ENCODE measurements around the gene PRSS2.
"Not testable (repeated sequence)": the region's sequence is repeated elsewhere in the genome, so short reads cannot be mapped to it uniquely, and the experiment has no call there.

Gene PRSS2

GRCh38 chr7:142770661-142771352 lies at the start of gene PRSS2:
PRSS2 (plus strand) TSS chr7:142770970; CDS start chr7:142770983, 13 bp downstream.
- DNase-seq (ENCODE audit: low read depth, low spot score): no peak

DNA sequence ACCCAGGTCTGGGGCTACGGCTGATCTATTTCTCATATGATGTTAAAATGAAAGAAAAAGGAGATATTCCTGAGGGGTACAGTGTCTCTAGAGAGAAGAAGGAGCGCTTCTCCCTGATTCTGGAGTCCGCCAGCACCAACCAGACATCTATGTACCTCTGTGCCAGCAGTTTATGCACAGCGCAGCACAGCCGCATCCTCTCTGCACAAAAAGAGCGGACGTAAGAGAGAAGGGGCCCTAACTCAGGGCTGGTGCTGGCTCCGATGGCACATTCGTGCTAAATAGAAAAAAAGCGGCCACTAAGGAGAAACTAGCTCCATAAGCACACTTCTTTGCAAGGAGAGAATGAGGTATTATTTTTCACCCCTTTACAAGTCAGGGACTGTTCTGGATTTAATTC lies 49.8 kb upstream of the PRSS2 start:
- no peak for DNase-seq (ENCODE audit: low read depth, low spot score)

GRCh38 chr7:142722248-142722794 lies 48.4 kb upstream of the PRSS2 start:
- DNase-seq (ENCODE audit: low read depth, low spot score): no peak

GRCh38 chr7:142733271-142733670 lies 37.5 kb upstream of the PRSS2 start:
- no peak for DNase-seq (ENCODE audit: low read depth, low spot score)

- DNase-seq (ENCODE audit: low read depth, low spot score): no peak
These were observed 30.8 kb upstream of the PRSS2 start for GRCh38 chr7:142739923-142740492.

- DNase-seq (ENCODE audit: low read depth, low spot score): no peak
These were observed 30.0 kb upstream of the PRSS2 start for GRCh38 chr7:142740786-142741185.

DNA sequence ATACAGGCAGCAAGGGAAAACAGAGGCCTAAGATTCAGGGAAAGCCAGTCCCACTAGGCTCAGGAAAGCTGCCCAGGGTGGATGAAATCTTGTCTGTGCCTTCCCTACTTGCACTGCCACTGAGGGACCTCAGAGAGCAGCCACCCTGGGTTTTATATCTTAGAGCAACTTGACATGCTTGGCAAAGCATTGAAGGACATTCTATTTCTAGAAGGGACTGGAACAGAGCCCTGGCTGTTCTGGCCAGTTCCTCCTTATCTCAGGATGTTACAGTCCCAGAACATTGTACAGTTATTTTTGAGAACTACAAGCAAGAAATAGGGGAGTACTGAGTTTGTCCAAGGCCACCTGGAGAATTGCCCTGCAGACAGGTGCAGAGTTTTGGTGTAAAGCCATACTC lies 28.8 kb upstream of the PRSS2 start:
- not testable (repeated sequence) for DNase-seq (ENCODE audit: low read depth, low spot score)

GRCh38 chr7:142745091-142745635 lies 25.6 kb upstream of the PRSS2 start:
- no peak for DNase-seq (ENCODE audit: low read depth, low spot score)

DNA sequence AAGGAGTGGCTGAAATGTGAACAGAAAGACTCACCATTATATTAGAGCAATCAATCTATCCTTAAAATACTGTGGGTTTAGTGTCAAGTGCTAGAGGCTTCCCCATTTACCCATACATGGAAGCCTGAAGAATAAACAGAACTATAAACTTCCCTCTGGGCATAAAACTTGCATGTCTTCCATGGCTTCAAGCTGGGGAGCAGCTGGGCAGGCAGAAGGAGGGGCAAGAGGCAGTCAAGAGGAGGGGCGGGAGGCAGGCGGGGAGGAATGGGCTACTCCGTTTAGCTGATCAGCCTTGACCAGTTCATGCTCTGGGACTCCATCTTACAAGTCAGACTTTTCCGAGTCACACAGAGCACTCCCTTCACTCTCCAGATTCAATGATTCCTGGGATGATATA lies 25.0 kb upstream of the PRSS2 start:
- no peak for DNase-seq (ENCODE audit: low read depth, low spot score)

- no peak for DNase-seq (ENCODE audit: low read depth, low spot score)
These were observed 24.5 kb upstream of the PRSS2 start for GRCh38 chr7:142746264-142746663.

DNA sequence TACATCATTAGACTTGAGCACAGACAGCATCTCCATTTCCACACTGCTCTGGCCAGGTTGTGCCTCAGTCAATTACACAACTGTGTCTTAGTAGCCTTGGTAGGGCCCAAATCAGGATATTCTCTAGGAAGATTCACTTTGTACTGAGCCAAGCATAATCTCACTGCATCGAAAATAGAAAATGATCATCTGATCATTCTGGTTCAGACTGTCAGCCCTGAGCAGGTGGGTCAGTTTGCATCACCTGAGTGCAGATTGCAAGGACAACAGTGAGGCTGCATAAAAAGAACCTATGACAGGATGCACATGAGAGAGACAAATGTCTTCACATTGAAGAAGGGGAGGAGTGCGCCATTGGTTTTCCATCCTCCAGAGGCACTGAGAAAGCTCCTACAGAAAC lies 22.4 kb upstream of the PRSS2 start:
- not testable (repeated sequence) for DNase-seq (ENCODE audit: low read depth, low spot score)

DNA sequence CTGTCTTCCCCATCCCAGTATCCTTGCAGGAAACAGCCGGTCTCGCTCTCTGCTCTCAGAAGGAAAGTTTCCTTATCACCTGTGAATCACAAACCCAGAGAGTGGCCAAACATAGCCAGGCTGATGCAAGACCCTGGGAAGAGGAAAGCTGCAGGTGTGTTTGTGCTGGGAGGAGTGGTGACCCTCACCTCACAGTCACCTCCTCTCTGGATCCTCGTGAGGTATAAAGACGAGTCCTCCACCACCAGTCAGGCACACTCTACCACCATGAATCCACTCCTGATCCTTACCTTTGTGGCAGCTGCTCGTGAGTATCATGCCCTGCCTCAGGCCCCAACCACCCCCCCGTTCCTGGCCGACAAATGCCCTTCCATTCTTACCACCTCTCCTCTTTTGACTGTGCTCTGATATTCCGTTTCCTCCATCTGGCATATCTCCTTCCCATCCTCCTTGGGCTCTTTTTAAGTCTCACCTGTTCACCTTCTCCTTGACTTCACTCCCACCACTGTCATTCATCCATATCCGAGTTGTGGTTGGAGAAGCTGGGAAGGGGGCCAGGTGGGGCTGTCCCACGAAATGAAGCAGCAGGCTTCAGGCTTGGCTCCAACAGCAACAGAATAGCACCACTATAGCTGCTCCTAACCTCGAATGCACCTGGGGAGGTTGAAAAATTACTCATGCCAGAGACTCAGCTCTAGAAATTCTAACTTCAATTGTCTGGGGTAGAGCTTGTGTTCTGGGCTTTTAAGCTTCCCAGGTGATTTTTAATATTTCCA lies 21.4 kb upstream of the PRSS2 start, which contains the start of gene PRSS1:
TSS of gene PRSS1 (plus strand) at position 255 of the 776 bp plus-strand sequence. CDS start at position 268, 13 bp downstream.
- no peak for DNase-seq (ENCODE audit: low read depth, low spot score)

DNA sequence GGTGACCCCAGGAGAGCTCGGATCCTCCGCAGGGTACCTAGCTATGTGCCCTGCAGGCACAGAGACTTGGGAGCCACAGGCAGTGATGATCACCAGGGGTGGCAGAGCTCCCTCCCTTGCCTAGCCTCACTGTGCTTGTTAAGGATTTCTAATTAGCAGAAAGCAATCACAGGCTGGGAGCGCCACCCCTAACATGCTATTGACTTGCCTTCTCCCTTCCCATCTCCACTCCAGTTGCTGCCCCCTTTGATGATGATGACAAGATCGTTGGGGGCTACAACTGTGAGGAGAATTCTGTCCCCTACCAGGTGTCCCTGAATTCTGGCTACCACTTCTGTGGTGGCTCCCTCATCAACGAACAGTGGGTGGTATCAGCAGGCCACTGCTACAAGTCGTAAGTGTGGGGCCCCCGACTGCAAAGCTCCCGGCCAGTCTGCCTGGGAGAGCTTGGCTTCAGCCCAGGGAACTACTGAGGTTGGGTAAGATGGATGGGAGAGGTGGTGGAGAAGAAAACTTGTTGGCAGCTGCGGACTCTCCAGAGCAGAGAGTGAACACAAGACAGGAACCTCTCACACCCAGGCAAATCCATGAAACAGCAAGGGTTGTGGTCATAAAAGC lies 20.3 kb upstream of the PRSS2 start:
- DNase-seq (ENCODE audit: low read depth, low spot score): no peak

DNA sequence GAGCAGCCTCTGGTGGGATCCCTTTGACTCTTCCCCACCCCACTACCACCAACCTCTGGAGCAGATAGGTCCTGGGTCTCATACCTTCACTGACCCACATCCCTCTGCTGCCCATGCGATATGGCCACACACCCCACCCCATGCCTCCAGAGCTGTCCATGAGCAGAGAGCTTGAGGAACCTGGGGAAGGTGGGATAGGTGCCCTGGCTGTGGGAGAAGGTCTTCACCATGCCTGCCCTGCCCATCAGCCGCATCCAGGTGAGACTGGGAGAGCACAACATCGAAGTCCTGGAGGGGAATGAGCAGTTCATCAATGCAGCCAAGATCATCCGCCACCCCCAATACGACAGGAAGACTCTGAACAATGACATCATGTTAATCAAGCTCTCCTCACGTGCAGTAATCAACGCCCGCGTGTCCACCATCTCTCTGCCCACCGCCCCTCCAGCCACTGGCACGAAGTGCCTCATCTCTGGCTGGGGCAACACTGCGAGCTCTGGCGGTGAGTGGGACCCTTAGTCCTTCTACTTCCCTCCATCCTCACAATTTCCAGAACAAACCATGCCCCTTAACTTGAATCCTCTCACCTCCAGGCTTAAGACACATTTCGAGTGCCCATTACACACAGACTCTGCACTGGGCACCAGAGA lies 19.1 kb upstream of the PRSS2 start:
- DNase-seq (ENCODE audit: low read depth, low spot score): not testable (repeated sequence)

- DNase-seq (ENCODE audit: low read depth, low spot score): no peak
These were observed 18.2 kb upstream of the PRSS2 start for GRCh38 chr7:142752376-142753225.

DNA sequence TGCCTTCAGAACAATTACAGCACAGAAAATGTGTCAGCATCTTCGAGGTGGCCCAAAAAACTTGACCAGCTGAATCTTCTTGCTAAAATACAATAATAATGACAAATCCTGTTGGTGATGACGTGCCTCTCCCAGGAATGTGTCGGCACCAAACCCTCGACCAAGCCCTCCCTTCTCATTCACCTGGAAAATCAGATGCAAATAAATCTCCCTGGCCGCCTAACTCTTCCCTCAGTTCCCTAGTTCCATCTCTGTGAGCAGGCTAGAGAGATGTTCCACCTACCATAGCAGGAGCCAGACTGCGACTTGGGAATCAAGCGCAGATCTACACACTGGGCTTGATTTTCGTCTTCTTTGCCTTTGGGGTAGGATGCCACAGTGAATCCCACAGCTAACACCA lies 17.4 kb upstream of the PRSS2 start:
- no peak for DNase-seq (ENCODE audit: low read depth, low spot score)

DNA sequence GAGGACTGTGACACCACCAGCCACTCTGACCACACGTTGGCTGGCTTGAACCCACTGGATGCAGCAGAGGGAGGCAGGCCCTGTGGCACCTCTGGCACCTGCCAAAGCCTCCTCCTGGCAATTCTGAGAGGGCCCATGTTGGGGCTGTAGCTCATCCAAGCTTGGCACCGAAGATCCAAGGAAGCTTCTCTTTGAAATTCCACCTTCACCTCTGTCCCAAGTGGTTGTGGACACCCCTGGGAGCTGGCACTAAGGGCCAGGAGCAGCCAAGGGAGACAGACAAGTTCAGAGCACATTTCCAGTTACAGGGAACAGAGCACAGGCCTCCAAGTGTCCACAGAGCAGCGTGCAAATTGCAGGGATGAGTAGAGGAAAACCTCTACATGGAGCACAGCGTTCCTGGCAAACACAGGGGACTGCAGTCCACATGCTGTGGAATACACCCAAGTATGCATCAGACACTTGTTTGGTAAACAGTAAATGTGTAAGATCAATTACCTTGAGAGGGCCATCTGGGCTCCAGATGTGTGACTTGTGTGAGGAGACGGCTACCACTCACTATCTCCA lies 16.8 kb upstream of the PRSS2 start:
- DNase-seq (ENCODE audit: low read depth, low spot score): not testable (repeated sequence)

- no peak for DNase-seq (ENCODE audit: low read depth, low spot score)
These were observed 15.8 kb upstream of the PRSS2 start for GRCh38 chr7:142754681-142755575.

GRCh38 chr7:142758312-142758711 lies 12.5 kb upstream of the PRSS2 start:
- not testable (repeated sequence) for DNase-seq (ENCODE audit: low read depth, low spot score)

Measured in brain pericyte (primary cell).